ENCODE results near the gene EME2.

GRCh38 chr16:1773703-1774447 is 1.3 kb downstream of the EME2 start:
- TF ChIP-seq CTCF (conservative IDR thresholded peaks at IDR 0.05): 0 out of 2 replicates have a peak, but pooled peaks have one; percentile 57
- no peak for TF ChIP-seq EZH2 (IDR thresholded peaks at IDR 0.05; ENCODE audit: low read depth)

All from PC-9 (cell line).